ENCODE data around the gene ZNF425.
A peak's percentile ranks its signal among the peaks of the same experiment; 100 is the strongest.
"Not testable (repeated sequence)": the region's sequence is repeated elsewhere in the genome, so short reads cannot be mapped to it uniquely, and the experiment has no call there.

ZNF425 gene, protein sequence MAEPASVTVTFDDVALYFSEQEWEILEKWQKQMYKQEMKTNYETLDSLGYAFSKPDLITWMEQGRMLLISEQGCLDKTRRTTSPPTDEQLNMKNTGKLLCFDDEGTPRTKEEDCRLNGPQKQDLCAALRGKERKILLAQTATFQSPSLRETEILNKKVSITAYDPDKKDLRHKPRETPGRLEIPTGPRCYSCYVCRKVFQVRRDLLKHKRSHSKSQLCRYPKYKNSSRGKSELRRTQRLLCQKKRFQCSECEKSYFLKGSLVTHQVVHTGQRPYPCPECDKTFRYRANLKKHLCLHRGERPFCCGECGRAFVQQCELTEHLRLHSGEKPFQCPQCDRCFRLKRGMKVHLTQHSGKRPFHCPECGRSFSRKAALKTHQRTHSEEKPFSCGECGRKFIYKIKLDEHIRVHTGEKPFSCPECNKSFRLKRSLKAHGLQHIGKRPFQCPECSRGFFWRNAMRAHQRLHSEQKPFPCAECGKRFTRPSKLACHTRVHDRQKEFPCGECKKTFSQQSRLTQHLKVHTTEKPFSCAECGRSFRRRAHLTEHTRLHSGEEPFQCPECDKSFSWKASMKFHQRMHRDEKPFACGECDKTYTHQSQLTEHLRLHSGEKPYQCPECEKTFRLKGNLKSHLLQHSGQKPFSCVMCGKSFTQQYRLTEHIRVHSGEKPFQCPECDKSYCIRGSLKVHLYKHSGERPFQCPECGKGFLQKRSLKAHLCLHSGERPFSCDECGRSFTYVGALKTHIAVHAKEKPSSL

DNA sequence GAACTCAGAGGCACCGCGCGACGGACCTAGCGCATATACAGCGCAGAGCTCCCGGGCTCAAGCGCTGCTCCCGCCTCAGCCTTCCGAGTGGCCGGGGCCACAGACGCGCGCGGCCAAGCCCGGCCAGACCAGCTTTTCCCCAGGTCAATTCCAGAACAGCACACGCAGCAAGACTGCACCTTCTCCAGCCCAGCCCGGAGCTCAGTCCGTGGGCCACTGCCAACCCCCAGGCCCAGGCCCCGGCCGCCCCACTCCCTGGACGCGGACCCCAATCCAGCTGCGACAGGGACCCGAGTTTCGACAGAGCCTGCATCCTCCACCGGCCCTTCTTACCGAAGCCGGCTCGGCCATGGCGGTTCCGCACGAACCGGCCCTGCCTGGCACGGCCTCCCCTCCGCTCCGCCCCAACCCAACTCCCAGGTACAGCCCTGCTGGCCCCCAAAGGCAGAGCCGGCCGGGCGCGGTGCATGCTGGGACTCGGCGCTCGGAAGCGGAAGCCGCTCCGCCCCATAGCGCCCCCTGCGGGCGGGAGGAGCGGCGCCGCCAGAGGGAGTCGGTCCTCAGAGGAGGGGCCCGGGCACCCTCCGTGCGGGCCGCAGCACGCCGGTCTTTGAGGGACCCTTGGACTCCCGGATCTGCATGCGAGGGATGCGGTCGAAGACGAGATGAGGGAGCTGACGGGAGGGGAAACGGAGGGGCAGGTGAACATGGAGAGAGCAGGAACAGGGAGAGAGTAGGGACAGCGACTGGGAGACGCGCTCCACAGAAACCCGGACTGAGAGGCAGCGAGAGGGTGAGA lies at the start of gene ZNF425:
Gene ZNF425 (minus strand): TSS at position 462 of the 799 bp plus-strand sequence. CDS start 111 bp downstream, at position 351.
- peak; percentile 74 for DNase-seq

- no peak for DNase-seq
These were observed 49.0 kb upstream of the ZNF425 start for GRCh38 chr7:149175150-149175549.

GRCh38 chr7:149172534-149172920 lies 46.4 kb upstream of the ZNF425 start:
- no peak for DNase-seq

- no peak for DNase-seq
These were observed 45.9 kb upstream of the ZNF425 start for GRCh38 chr7:149171892-149172533.

DNA sequence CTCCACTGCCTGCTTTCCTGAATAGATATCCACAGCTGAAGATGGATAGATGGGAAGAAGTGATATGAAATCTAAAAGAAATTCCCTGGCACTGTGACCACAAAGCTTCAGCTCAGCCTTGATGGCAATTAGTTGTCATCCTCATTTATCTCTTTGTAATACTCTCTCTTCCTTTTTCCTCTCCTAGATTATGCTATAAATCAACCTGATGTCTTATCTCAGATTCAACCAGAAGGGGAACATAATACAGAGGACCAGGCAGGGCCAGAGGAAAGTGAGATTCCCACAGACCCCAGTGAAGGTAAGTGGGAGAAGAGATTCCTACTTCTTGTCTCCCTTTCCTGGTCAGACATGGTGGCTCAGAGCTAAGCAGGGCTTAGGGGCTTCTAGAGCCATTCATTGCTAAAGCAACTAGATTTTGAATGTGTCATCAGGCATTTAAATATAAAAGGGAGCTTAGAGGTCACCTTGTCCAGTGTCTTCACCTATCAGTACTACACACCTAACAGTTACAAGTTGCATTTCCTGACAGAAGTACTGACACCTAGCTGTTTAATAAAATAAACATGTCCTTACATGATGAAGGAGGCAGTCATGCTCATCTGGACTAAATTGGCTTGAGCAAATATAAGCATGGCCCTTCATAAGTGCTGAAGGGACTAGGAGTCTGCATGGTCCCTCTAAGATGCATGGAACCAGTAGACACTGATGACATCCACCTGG lies 40.7 kb upstream of the ZNF425 start:
- DNase-seq: no peak

DNA sequence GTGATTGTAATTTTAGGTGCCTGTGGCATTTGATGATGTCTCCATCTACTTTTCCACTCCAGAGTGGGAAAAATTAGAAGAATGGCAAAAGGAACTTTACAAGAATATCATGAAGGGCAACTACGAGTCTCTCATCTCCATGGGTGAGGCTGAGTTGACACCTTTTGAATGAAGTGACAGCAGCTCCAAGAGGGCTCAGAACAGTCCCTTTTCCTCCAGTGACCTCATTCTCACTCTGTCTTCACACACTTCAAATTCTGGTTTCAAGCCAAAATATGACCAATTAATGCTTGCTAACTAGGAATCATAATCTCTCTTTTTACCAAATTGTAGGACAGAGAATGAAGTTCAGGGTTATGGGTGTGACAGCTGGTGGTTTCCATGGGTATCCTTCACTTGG lies 40.0 kb upstream of the ZNF425 start:
- DNase-seq: no peak

DNA sequence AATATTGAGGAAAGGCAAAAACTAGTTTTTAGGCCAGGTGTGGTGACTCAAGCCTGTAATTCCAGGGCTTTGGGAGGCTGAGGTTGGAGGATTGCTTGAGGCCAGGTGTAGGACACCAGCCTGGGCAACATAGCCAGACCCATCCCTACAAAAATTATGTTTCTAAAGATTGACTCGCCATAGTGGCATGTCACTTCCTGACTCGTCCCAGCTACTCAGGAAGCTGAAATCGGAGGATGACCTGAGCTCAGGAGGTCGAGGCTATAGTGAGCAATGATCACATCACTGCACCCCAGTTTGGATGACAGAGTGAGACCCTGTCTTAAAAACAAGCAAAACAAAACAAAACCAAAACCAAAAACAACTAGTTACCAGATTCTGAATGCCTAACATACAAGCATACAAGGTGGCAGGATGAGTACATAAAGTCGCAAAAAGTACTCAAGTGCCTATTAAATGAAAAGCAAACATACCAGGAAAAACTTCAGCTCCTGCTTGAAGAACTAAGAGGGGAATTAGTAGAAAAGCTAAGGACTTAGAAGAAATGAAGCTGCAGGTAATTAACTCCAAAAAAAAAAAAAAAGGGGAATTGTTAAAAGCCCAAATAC lies 35.2 kb upstream of the ZNF425 start:
- no peak for DNase-seq

DNA sequence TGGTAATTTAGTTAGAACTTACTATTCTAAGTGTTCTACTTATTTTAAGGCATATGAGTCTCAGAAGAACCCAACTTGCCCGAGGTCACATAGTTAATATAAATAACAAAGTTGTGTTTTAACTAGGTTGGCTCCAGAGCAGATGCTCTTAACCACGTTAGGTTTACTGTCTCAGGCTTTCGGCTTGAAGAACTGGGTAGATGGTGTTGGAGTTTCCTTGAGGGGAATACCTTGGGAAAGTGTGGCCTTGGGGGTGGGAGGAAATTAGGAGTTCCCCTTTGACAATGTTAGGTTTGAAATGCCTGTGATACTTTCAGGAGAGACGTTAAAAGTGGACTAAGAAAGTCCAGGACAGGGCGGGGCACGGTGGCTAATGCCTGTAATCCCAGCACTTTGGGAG lies 30.8 kb upstream of the ZNF425 start:
- no peak for DNase-seq

DNA sequence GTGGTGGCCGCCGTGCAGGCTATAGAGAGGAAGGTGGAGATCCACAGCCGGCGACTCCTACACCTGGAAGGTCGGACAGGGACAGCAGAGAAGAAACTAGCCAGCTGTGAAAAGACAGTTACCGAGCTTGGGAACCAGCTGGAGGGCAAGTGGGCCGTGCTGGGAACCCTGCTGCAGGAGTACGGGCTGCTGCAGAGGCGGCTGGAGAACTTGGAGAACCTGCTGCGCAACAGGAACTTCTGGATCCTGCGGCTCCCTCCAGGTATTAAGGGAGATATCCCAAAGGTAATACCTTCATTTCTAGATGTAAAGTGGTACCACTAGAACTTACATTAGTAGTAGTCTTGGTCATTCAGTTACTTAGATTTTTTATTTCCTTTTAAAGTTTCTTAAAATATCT lies 27.9 kb upstream of the ZNF425 start:
- DNase-seq: no peak

GRCh38 chr7:149153346-149153745 lies 27.2 kb upstream of the ZNF425 start:
- DNase-seq: no peak

GRCh38 chr7:149150981-149151380 lies 24.9 kb upstream of the ZNF425 start:
- no peak for DNase-seq

- DNase-seq: no peak
These were observed 21.9 kb upstream of the ZNF425 start for GRCh38 chr7:149147752-149148653.

DNA sequence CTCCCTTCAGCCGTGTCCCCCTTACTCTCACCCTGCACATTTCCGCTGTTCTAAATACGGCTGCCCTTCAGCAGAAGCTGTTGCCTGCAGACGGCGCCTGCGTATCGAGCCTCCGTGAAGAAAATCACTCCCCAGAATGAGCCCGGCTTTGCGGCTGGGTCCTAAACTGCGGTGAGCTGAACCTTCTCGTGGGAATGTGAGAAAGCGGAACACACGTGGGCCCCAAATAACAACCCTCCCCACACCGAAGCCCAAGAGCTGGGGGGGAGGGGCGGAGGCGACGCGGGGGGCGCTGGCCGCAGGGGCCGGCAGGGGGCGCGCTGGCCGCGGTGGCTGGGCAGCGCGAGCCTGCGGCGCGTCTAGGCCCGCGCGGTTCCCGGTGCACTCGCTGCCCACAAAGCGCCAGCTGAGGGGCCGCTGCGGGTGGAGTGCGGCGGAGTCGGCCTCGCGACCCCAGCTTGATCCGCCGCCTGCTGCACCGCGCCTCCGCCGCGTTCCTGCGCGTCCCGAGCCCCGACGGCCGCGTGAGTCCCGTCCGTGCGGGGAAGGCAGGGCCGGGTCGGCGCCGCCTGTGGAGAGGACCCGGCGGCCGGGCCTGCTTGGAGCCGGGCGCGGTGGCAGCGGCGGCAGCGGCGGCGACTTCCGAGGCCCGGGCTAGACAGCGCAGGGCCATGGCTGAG lies 21.1 kb upstream of the ZNF425 start, which contains the start of gene ZNF398:
Gene ZNF398 (plus strand): TSS at position 382 of the 680 bp plus-strand sequence. CDS start 290 bp downstream, at position 672.
- peak; percentile 38 for DNase-seq

DNA sequence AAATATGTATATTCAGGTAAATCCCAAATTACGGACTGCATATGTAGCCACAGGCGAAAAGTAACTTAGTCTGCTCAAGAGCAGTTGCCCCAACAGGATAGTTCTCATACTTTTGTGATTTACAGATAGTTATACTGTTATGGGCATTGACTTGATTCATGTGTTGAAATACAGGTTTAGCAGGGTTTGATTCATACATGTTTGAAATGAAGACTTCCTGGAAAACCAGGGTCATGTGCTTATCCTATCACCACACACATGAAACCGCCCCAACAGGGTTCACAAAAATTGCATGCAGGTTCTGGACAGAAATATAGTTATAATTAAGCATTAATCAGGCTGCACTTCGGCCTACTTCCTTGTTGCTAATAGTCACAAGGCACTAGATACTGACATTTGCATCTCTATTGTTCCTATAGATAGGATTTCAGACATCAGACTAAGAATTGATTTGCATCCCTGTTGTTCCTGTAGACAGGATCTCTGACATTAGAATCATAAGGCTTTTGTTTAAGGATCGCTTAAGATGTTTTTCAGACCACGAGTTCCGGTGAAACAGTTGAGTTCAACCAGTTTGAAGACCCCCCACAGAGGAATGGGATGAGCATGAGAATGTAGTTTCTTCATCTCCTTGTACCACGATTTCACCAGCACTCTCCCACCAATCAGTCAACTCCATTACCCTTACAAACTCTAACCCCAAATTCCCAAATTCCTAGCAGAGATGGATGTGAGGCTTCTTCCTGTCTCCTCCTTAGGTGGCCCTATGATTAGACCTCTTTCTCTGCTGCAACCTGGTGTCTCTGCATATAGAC lies 19.1 kb upstream of the ZNF425 start:
- DNase-seq: no peak

DNA sequence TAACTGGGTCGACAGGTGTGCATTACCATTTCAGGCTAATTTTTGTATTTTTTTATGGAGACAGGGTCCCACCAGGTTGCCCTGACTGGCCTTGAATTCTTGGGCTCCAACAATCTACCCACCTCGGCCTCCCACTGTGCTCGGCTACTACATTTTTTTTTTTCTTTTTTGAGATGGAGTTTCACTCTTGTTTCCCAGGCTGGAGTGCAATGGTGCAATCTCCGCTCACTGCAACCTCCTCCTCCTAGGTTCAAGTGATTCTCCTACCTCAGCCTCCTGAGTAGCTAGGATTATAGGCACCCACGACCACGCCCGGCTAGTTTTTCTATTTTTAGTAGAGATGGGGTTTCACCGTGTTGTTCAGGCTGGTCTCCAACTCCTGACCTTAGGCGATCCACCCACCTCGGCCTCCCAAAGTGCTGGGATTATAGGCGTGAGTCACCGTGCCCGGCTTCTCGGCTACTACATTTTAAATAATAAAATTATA lies 18.4 kb upstream of the ZNF425 start:
- not testable (repeated sequence) for DNase-seq

DNA sequence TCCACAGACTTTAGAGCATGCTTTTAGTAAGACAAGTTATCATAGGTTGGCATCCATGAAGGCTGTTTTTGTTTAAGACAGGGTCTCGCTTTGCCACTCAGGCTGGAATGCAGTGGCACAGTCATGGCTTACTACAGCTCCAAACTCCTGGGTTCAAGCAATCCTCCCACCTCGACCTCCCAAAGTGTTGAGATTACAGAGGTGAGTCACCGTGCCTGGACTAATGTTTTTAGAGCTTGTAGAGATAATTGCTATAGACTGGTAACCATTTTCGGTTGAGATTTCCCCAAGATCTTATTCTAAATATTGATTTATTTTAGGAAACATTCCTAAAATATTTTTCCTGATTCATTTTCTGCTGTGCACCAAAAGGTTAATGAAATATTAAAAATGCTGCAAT lies 15.8 kb upstream of the ZNF425 start:
- DNase-seq: no peak

DNA sequence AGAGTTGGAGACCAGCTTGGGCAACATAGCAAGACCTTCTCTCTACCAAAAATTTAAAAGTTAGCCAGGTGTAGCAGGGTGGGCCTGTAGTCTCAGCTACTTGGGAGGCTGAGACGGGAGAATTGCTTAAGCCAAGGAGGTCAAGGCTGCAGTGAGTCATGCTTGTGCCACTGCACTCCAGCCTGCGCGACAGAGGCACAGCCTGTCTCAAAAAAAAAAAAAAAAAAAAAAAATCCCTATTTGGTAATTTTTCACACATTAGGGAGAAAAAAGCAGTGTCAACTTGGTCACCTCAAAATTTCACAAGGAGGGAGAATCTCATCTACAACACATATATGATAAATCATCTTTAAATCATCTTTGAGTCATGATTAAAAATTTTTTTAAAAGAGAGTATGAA lies 14.7 kb upstream of the ZNF425 start:
- DNase-seq: no peak

DNA sequence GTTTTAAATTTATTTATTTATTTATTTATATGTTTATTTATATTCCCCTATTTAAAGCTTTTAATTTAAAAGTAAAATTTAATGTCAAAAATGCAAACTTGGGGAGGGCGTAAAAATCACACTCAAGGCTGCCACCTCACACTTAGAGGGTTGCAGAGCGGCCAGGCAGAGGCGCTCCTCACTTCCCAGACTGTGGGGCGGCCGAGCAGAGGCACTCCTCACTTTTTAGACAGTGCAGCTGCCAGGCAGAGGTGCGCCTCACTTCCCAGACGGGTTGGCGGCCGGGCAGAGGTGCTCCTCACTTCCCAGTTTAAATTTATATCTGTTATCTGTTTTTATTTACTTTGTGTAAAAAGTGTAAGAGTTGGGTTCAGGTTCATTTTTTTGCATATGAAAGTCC lies 10.0 kb upstream of the ZNF425 start:
- no peak for DNase-seq

Data from NCI-H510A (cell line).